Activated naive CD4-positive, alpha-beta T cell treated with anti-CD3 and anti-CD28 coated beads for 36 hours (primary cell): Measurements from ENCODE around the gene RALA. TPM values are rescaled to one million over a fixed set of nuclear protein-coding genes. Genes with fewer than 3 reads are reported as not detected.
"Not testable (repeated sequence)": the region's sequence is repeated elsewhere in the genome, so short reads cannot be mapped to it uniquely, and the experiment has no call there.

Experiments used
- CTCF ChIA-PET: fragments of 350-600 bp; sonication (Branson Sonifier 250); formaldehyde crosslinking; loops from one replicate; lab custom pipeline; 2021; ENCODE audit warnings: antibody characterized with exemption; lab: Charles Lee
- DNase-seq: peaks from one replicate; pipeline ENCODE4 v3.0.0-alpha.2; 2020
- H3K27ac Mint-ChIP-seq: one replicate; pipeline ENCODE4 v1.8.0; 2021; ENCODE audit warnings: mild to moderate bottlenecking, mixed read lengths
- H3K27me3 Mint-ChIP-seq: one replicate; pipeline ENCODE4 v1.8.0; 2021; ENCODE audit warnings: low read depth, mixed read lengths
- H3K36me3 Mint-ChIP-seq: one replicate; pipeline ENCODE4 v1.8.0; 2021; ENCODE audit warnings: low read depth, mixed read lengths
- H3K4me1 Mint-ChIP-seq: one replicate; pipeline ENCODE4 v1.8.0; 2021; ENCODE audit warnings: low read depth, mixed read lengths
- H3K4me3 Mint-ChIP-seq: one replicate; pipeline ENCODE4 v1.8.0; 2021; ENCODE audit warnings: mild to moderate bottlenecking, moderate library complexity, mixed read lengths
- H3K9me3 Mint-ChIP-seq: one replicate; pipeline ENCODE4 v1.8.0; 2021; ENCODE audit warnings: mixed read lengths
- intact Hi-C: fragments of 100-400 bp; cut with micrococcal nuclease; formaldehyde crosslinking; loops from one replicate; pipeline ENCODE4 v1.15.1; 2023
- total RNA-seq, 2 experiments: library from RNA; stranded (reverse); gene quantifications; one replicate each; pipeline ENCODE4 v1.2.3, GENCODE V29; 2021

Gene RALA
- total RNA-seq, 2 experiments from 2014 or later: 30.3 to 35.6 TPM

GRCh38 chr7:39656415-39656814 lies 33.0 kb downstream of the RALA start:
- CTCF ChIA-PET: no interaction called here
- Mint-ChIP-seq H3K9me3 (peaks cover 11% of the 10 kb centered on the region), H3K4me1 (peaks cover 28% of the 10 kb centered on the region), H3K27ac (no peak overlapping the region), H3K27me3 (no peaks in the 10 kb centered on the region), H3K4me3 (no peak overlapping the region), H3K36me3 (peaks cover 28% of the 10 kb centered on the region)
- DNase-seq: no peak
- intact Hi-C loops: no loop called here

- peaks cover 36% of the 10 kb centered on the region for H3K4me1 Mint-ChIP-seq
- intact Hi-C loops: no loop called here
- no peak overlapping the region for H3K27ac Mint-ChIP-seq
- no peak overlapping the region for H3K4me3 Mint-ChIP-seq
- DNase-seq: no peak
- CTCF ChIA-PET: interaction anchor here (0.6 kb wide), 1 partner anchor 1290 kb away, joined by 3 read pairs; no protein-coding TSS in a partner anchor
- peaks cover 26% of the 10 kb centered on the region for H3K9me3 Mint-ChIP-seq
- peaks cover 46% of the 10 kb centered on the region for H3K36me3 Mint-ChIP-seq
- no peaks in the 10 kb centered on the region for H3K27me3 Mint-ChIP-seq
Measured at GRCh38 chr7:39659356-39660013, 36.1 kb downstream of the RALA start.

DNA sequence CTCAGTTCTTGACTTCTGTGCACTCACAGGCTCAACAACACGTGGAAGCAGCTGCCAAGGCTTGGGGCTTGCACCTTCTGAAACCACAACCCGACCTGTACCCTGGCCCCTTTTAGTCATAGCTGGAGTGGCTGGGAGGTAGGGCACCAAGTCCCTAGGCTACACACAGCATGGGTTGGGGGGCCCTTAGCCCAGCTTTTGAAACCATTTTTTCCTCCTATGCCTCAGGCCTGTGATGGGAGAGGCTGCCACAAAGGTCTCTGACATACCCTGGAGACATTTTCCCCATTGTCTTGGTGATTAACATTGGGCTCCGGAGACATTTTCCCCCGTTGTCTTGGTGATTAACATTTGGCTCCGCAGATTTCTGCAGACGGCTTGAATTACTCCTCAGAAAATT lies 38.6 kb downstream of the RALA start:
- DNase-seq: no peak
- Mint-ChIP-seq H3K4me1 (peaks cover 34% of the 10 kb centered on the region), H3K27me3 (no peaks in the 10 kb centered on the region), H3K27ac (no peak overlapping the region), H3K9me3 (peaks cover 22% of the 10 kb centered on the region), H3K4me3 (no peak overlapping the region), H3K36me3 (peaks cover 40% of the 10 kb centered on the region)
- CTCF ChIA-PET: no interaction called here
- intact Hi-C loops: loop anchor here (1.0 kb wide), 1 partner anchor 24 kb away; no protein-coding TSS in a partner anchor

- DNase-seq: no peak
- H3K9me3 Mint-ChIP-seq: peaks cover 22% of the 10 kb centered on the region
- peaks cover 35% of the 10 kb centered on the region for H3K4me1 Mint-ChIP-seq
- H3K27me3 Mint-ChIP-seq: no peaks in the 10 kb centered on the region
- intact Hi-C loops: no loop called here
- CTCF ChIA-PET: interaction anchor here (0.7 kb wide), 1 partner anchor 9 kb away, joined by 3 read pairs; no protein-coding TSS in a partner anchor
- no peak overlapping the region for H3K4me3 Mint-ChIP-seq
- no peak overlapping the region for H3K27ac Mint-ChIP-seq
- peaks cover 40% of the 10 kb centered on the region for H3K36me3 Mint-ChIP-seq
Measured at GRCh38 chr7:39663263-39663662, 39.9 kb downstream of the RALA start.

GRCh38 chr7:39664057-39664456 lies 40.7 kb downstream of the RALA start:
- H3K27ac Mint-ChIP-seq: no peak overlapping the region
- CTCF ChIA-PET: interaction anchor here (0.7 kb wide), 1 partner anchor 8 kb away, joined by 3 read pairs; no protein-coding TSS in a partner anchor
- peaks cover 22% of the 10 kb centered on the region for H3K9me3 Mint-ChIP-seq
- H3K4me1 Mint-ChIP-seq: peaks cover 35% of the 10 kb centered on the region
- intact Hi-C loops: no loop called here
- H3K4me3 Mint-ChIP-seq: no peak overlapping the region
- no peaks in the 10 kb centered on the region for H3K27me3 Mint-ChIP-seq
- no peak for DNase-seq
- H3K36me3 Mint-ChIP-seq: peaks cover 38% of the 10 kb centered on the region

DNA sequence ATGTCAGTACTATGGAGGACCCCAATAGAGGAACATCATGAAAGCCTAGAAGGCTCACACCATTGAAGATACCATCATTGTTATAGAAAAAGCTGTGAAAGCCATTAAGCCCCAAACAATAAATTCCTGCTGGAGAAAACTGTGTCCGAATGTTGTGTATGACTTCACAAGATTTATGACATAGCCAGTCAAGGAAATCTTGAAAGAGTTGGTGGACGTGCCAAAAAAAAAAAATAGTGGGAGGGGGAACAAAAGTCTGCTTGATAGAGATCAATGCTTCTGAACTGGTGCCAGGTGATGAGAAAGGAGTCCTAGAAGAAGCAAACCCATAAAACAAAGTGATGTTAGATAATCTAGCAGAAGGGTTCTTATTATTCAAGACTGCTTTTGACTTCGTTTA lies 41.2 kb downstream of the RALA start:
- no peak overlapping the region for H3K4me3 Mint-ChIP-seq
- H3K36me3 Mint-ChIP-seq: peaks cover 34% of the 10 kb centered on the region
- H3K27me3 Mint-ChIP-seq: no peaks in the 10 kb centered on the region
- peak overlapping the region; percentile 25 for H3K27ac Mint-ChIP-seq
- DNase-seq: no peak
- H3K4me1 Mint-ChIP-seq: peaks cover 37% of the 10 kb centered on the region
- intact Hi-C loops: no loop called here
- peaks cover 22% of the 10 kb centered on the region for H3K9me3 Mint-ChIP-seq
- CTCF ChIA-PET: no interaction called here

GRCh38 chr7:39666562-39666961 lies 43.2 kb downstream of the RALA start:
- H3K36me3 Mint-ChIP-seq: peaks cover 23% of the 10 kb centered on the region
- H3K9me3 Mint-ChIP-seq: peaks cover 13% of the 10 kb centered on the region
- H3K27me3 Mint-ChIP-seq: no peaks in the 10 kb centered on the region
- peaks cover 34% of the 10 kb centered on the region for H3K4me1 Mint-ChIP-seq
- no peak for DNase-seq
- CTCF ChIA-PET: interaction anchor here (0.8 to 1.3 kb wide), 3 partner anchors 43 to 86 kb away, joined by 3 read pairs; partner anchors contain the start of gene RALA
- no peak overlapping the region for H3K4me3 Mint-ChIP-seq
- intact Hi-C loops: no loop called here
- H3K27ac Mint-ChIP-seq: no peak overlapping the region

DNA sequence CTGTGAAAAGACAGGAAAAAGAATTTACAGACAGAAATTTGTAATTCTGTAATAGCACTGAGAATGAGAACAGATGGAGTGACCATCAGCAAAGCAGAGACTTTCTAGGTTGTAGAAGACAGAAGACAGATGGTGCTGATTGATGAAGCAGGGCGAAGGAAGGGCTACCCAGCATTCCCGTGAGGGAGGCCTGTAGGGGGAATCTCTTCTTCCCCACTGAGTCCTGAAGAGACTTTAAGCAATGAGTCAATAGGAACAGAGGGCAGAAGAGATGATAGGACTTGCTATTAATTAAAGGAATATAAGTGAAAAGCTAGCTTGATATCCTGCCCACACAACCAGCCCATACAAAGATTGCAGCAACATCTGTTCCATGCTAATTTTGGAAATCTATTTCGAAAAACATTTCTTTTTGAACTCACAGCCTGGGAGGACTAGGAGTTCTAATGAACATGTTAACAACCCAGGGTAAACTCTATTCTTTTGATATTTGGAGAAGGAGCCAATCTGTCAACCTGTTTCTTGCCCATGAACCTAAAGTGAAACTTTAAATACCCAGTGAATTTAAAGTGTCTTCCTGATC lies 44.1 kb downstream of the RALA start:
- CTCF ChIA-PET: no interaction called here
- peaks cover 14% of the 10 kb centered on the region for H3K36me3 Mint-ChIP-seq
- no peaks in the 10 kb centered on the region for H3K27me3 Mint-ChIP-seq
- peaks cover 36% of the 10 kb centered on the region for H3K4me1 Mint-ChIP-seq
- no peak overlapping the region for H3K27ac Mint-ChIP-seq
- peaks cover 6% of the 10 kb centered on the region for H3K9me3 Mint-ChIP-seq
- no peak overlapping the region for H3K4me3 Mint-ChIP-seq
- no peak for DNase-seq
- intact Hi-C loops: no loop called here

DNA sequence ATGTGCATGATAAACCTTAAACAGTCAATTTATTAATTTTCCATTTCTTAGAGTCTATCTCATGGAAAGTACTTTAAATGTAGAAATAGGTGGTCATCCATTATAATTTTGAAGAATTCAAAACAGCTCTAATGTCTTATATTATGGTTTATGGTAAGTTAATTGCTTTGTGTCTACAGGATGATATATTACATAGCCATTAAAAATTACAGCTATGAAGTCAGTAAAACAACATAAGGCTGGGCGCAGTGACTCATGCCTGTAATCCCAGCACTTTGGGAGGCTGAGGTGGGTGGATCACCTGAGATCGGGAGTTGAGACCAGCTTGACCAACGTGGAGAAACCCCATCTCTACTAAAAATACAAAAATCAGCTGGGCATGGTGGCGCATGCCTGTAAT lies 44.9 kb downstream of the RALA start:
- DNase-seq, H3K4me3 Mint-ChIP-seq, CTCF ChIA-PET, H3K27ac Mint-ChIP-seq, H3K27me3 Mint-ChIP-seq, H3K9me3 Mint-ChIP-seq, H3K36me3 Mint-ChIP-seq, intact Hi-C loops: not testable (repeated sequence)
- peaks cover 35% of the 10 kb centered on the region for H3K4me1 Mint-ChIP-seq

DNA sequence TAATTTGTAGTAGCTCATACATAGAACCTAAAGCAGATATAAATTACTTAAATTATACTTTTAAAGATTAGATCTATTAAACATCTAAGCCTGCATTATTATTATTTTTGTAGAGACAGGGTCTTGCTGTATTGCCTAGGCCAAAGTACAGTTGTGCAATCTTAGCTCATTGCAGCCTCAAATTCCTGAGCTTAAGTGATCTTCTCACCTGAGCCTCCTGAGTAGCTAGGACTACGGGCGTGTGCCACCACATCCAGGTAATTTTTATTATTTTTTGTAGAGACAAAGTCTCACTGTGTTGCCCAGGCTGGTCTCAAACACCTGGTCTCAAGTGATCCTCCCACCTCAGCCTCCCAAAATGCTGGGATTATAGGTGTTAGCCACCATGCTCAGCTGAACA lies 46.7 kb downstream of the RALA start:
- intact Hi-C loops: no loop called here
- CTCF ChIA-PET: interaction anchor here (0.6 to 1.8 kb wide), 4 partner anchors 28 to 1259 kb away, joined by 3 to 6 read pairs (median 3); no protein-coding TSS in a partner anchor
- Mint-ChIP-seq H3K9me3 (no peaks in the 10 kb centered on the region), H3K27me3 (no peaks in the 10 kb centered on the region), H3K27ac (no peak overlapping the region), H3K4me1 (peaks cover 22% of the 10 kb centered on the region), H3K36me3 (peaks cover under 1% of the 10 kb centered on the region), H3K4me3 (no peak overlapping the region)
- no peak for DNase-seq

DNA sequence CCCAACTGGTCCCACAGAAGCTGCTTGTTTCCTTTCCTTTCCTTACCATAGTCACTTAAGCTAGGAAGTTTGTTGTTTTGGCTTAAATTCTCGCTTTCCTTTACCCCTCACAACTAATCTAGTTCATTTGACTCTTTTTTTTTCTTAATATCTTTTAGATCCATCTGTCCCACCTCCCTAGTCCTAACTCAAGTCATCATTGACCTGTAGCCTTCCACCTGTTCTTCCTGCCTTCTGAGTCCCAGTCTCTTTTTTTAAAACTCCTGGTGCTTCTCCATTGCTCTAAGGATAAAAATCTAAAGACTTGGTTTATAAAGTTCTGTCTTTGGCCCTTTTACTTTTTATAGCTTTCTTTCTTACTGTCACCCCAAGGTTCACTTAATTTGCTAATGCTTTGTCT lies 47.6 kb downstream of the RALA start:
- intact Hi-C loops: no loop called here
- Mint-ChIP-seq H3K4me1 (peaks cover 18% of the 10 kb centered on the region), H3K27ac (no peak overlapping the region), H3K36me3 (peaks cover 2% of the 10 kb centered on the region), H3K4me3 (no peak overlapping the region), H3K9me3 (no peaks in the 10 kb centered on the region), H3K27me3 (no peaks in the 10 kb centered on the region)
- DNase-seq: no peak
- CTCF ChIA-PET: no interaction called here

DNA sequence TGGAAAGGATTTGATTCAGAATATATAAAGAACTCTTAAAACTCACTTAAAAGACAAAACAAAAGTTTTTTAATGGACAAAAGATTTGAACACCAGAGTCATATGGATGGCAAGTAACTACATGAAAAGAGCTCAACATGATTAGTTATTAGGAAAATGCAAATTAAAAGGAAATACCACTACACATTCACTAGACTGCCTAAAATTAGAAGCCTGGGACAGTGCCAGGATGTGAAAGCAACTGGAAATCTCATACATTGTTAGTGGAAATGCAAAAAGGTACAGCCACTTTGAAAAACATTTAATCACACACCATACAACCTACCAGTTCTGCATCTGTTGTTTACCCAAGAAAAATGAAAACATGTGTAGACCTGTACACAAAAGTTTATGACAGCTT lies 48.8 kb downstream of the RALA start:
- Mint-ChIP-seq H3K9me3 (peaks cover 4% of the 10 kb centered on the region), H3K4me3 (no peak overlapping the region), H3K4me1 (peaks cover 18% of the 10 kb centered on the region), H3K27ac (no peak overlapping the region), H3K27me3 (no peaks in the 10 kb centered on the region), H3K36me3 (peaks cover 9% of the 10 kb centered on the region)
- CTCF ChIA-PET: interaction anchor here (0.6 kb wide), 1 partner anchor 9 kb away, joined by 3 read pairs; no protein-coding TSS in a partner anchor
- no peak for DNase-seq
- intact Hi-C loops: no loop called here

DNA sequence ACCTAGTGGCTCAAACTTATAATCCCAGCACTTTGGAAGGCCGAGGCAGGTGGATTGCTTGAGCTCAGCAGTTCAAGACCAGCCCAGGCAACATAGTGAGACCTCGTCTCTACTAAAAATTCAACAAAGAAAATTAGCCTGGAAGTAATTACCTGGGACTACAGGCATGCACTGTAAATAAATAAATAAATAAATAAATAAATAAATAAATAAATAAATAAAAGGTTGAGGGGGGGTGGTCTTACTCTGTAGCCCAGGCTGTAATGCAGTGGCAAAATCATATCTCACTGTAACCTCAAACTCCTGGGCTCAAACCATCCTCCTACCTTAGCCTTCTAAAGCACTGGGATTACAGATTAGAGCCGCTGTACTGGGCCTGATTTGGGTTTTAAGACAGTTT lies 50.5 kb downstream of the RALA start:
- no peak for DNase-seq
- Mint-ChIP-seq H3K4me1 (peaks cover 13% of the 10 kb centered on the region), H3K36me3 (peaks cover 9% of the 10 kb centered on the region), H3K9me3 (peaks cover 4% of the 10 kb centered on the region), H3K27me3 (no peaks in the 10 kb centered on the region), H3K4me3 (no peak overlapping the region), H3K27ac (no peak overlapping the region)
- CTCF ChIA-PET: no interaction called here
- intact Hi-C loops: no loop called here
